H1 (cell line): Measurements from ENCODE around the gene TBC1D10A. TPM values are rescaled to one million over a fixed set of nuclear protein-coding genes. Genes with fewer than 3 reads are reported as not detected.

Experiments used
- CTCF ChIA-PET: fragments of 300-600 bp; sonication (Branson Sonifier 250); formaldehyde crosslinking; loops from one replicate; lab custom pipeline; 2021; ENCODE audit not compliant: partially characterized antibody; lab: Charles Lee
- POLR2A ChIA-PET: fragments of 300-600 bp; sonication (Branson Sonifier 250); formaldehyde crosslinking; loops from one replicate; lab custom pipeline; 2021; ENCODE audit warnings: inconsistent platforms; ENCODE audit not compliant: partially characterized antibody; lab: Charles Lee
- DNase-seq, 2 experiments: peaks; one replicate each; pipeline versions ENCODE4 v3.0.0 to v3.0.0-alpha.2; 2010 to 2022; ENCODE audit warnings: low spot score in 2 of 2, low read depth in 1 of 2, mixed read lengths in 1 of 2
- FAIRE-seq: peaks from 2 replicates; lab custom pipeline; 2011; peaks lifted over from hg19 to GRCh38; lab: Jason Lieb, UNC
- H2AFZ ChIP-seq: 2 replicates; pipeline ENCODE4 v1.8.1; 2012; ENCODE audit warnings: low read length, inconsistent platforms
- H2AK5ac ChIP-seq: 2 replicates; pipeline ENCODE4 v1.6.1; 2013; ENCODE audit warnings: low read depth, low read length
- H2BK120ac ChIP-seq: replicated peaks from 2 replicates; pipeline ENCODE3; 2013; ENCODE audit warnings: low read depth, low read length, inconsistent platforms
- H2BK12ac ChIP-seq: 2 replicates; pipeline ENCODE4 v1.6.1; 2013; ENCODE audit warnings: low read depth, low read length
- H2BK15ac ChIP-seq: 2 replicates; pipeline ENCODE4 v1.6.1; 2013; ENCODE audit warnings: low read length
- H2BK20ac ChIP-seq: 2 replicates; pipeline ENCODE4 v1.6.1; 2013; ENCODE audit warnings: low read length
- H2BK5ac ChIP-seq: 2 replicates; pipeline ENCODE4 v1.6.1; 2013; ENCODE audit warnings: low read depth, low read length
- H3K14ac ChIP-seq: 2 replicates; pipeline ENCODE4 v1.6.1; 2013; ENCODE audit warnings: inconsistent platforms; ENCODE audit not compliant: insufficient read length
- H3K18ac ChIP-seq: 2 replicates; pipeline ENCODE4 v1.6.1; 2013; ENCODE audit warnings: low read length; ENCODE audit errors: extremely low read depth
- H3K23ac ChIP-seq: 2 replicates; pipeline ENCODE4 v1.6.1; 2013; ENCODE audit warnings: inconsistent platforms; ENCODE audit not compliant: insufficient read length
- H3K23me2 ChIP-seq: 2 replicates; pipeline ENCODE4 v1.6.1; 2013; ENCODE audit warnings: low read depth, low read length
- H3K27ac ChIP-seq: 2 replicates; pipeline ENCODE4 v1.6.1; 2011; ENCODE audit warnings: low read depth, low read length, inconsistent platforms
- H3K27me3 ChIP-seq, 4 experiments: replicated peaks in 1 of 4; 1 replicate in 1 of 4; 2 replicates in 3 of 4; pipeline versions ENCODE4 v1.6.1 to v1.8.1; 2011 to 2013; ENCODE audit warnings: low read length in 3 of 4, mild to moderate bottlenecking in 3 of 4, inconsistent platforms in 2 of 4, mixed read lengths in 2 of 4, moderate library complexity in 1 of 4; ENCODE audit not compliant: control insufficient read depth in 3 of 4, insufficient read depth in 3 of 4; ENCODE audit errors: extremely low read depth in 1 of 4
- H3K36me3 ChIP-seq, 4 experiments: 2 replicates each; pipeline versions ENCODE4 v1.6.1 to v1.8.1; 2011 to 2013; ENCODE audit warnings: mild to moderate bottlenecking in 4 of 4, low read length in 3 of 4, moderate library complexity in 2 of 4, control low read depth in 1 of 4, inconsistent platforms in 1 of 4; ENCODE audit not compliant: insufficient read depth in 4 of 4, control insufficient read depth in 2 of 4
- H3K4ac ChIP-seq: replicated peaks from 2 replicates; pipeline ENCODE3; 2013; ENCODE audit warnings: low read length, low read depth, mixed read lengths, inconsistent platforms; ENCODE audit not compliant: insufficient read length
- H3K4me1 ChIP-seq, 4 experiments: replicated peaks in 1 of 4; 1 replicate in 1 of 4; 2 replicates in 3 of 4; pipeline versions ENCODE4 v1.6.1 to v1.8.1; 2011 to 2013; ENCODE audit warnings: low read length in 3 of 4, inconsistent platforms in 2 of 4, mixed read lengths in 1 of 4; ENCODE audit not compliant: insufficient read depth in 4 of 4, control insufficient read depth in 3 of 4
- H3K4me2 ChIP-seq, 2 experiments: 2 replicates each; pipeline versions ENCODE4 v1.6.1 to v1.8.1; 2011 to 2013; ENCODE audit warnings: low read depth in 2 of 2, low read length in 2 of 2, control low read depth in 1 of 2, inconsistent platforms in 1 of 2, mild to moderate bottlenecking in 1 of 2; ENCODE audit not compliant: insufficient read depth in 1 of 2
- H3K4me3 ChIP-seq, 4 experiments: fragments of 200-600, 300-600 bp in 1 of 4; sonication (generic), shearing (Covaris generic), sonication (Bioruptor Twin) in 1 of 4; 2 replicates each; pipeline versions ENCODE4 v1.5.1 to v1.8.1; 2011 to 2016; ENCODE audit warnings: low read length in 4 of 4, low read depth in 3 of 4, control low read depth in 2 of 4, inconsistent platforms in 2 of 4, mild to moderate bottlenecking in 2 of 4, mixed read lengths in 1 of 4, moderate library complexity in 1 of 4; ENCODE audit not compliant: insufficient read depth in 2 of 4; ENCODE audit errors: extremely low read depth in 1 of 4
- H3K56ac ChIP-seq: replicated peaks from 2 replicates; pipeline ENCODE3; 2013; ENCODE audit warnings: low read depth, mild to moderate bottlenecking, mixed read lengths, low read length, inconsistent platforms; ENCODE audit not compliant: insufficient read length
- H3K79me1 ChIP-seq: 2 replicates; pipeline ENCODE4 v1.6.1; 2013; ENCODE audit warnings: low read depth, low read length, control low read depth
- H3K79me2 ChIP-seq, 2 experiments: 2 replicates each; pipeline versions ENCODE4 v1.6.1 to v1.8.1; 2012 to 2013; ENCODE audit warnings: low read length in 2 of 2, mild to moderate bottlenecking in 2 of 2, inconsistent platforms in 1 of 2; ENCODE audit not compliant: insufficient read depth in 2 of 2, control insufficient read depth in 1 of 2
- H3K9ac ChIP-seq, 4 experiments: replicated peaks in 1 of 4; 1 replicate in 1 of 4; 2 replicates in 3 of 4; pipeline versions ENCODE4 v1.6.1 to v1.8.1; 2011 to 2013; ENCODE audit warnings: low read depth in 3 of 4, low read length in 3 of 4, control low read depth in 2 of 4, mild to moderate bottlenecking in 2 of 4, moderate library complexity in 2 of 4, inconsistent platforms in 1 of 4; ENCODE audit errors: extremely low read depth in 1 of 4
- H3K9me3 ChIP-seq, 2 experiments: 2 replicates each; pipeline versions ENCODE4 v1.6.1 to v1.8.1; 2012 to 2013; ENCODE audit warnings: mild to moderate bottlenecking in 2 of 2, moderate library complexity in 2 of 2, control low read depth in 1 of 2, inconsistent platforms in 1 of 2, low read depth in 1 of 2, low read length in 1 of 2, mixed read lengths in 1 of 2; ENCODE audit not compliant: insufficient read depth in 2 of 2
- H4K20me1 ChIP-seq, 2 experiments: replicated peaks in 1 of 2; 2 replicates each; pipeline versions ENCODE3 to v1.8.1; 2011 to 2013; ENCODE audit warnings: inconsistent platforms in 2 of 2, low read length in 2 of 2, mild to moderate bottlenecking in 1 of 2; ENCODE audit not compliant: insufficient read depth in 2 of 2, control insufficient read depth in 1 of 2
- H4K5ac ChIP-seq: 2 replicates; pipeline ENCODE4 v1.6.1; 2013; ENCODE audit warnings: low read length, low read depth, mixed read lengths, inconsistent platforms; ENCODE audit not compliant: insufficient read length
- H4K8ac ChIP-seq: 2 replicates; pipeline ENCODE4 v1.8.0; 2013; ENCODE audit warnings: mild to moderate bottlenecking, moderate library complexity, low read length, inconsistent platforms; ENCODE audit not compliant: insufficient read depth; ENCODE audit errors: extremely low read depth
- H4K91ac ChIP-seq: replicated peaks from 2 replicates; pipeline ENCODE3; 2013; ENCODE audit warnings: low read length, mixed read lengths, inconsistent platforms; ENCODE audit not compliant: insufficient read length
- CBX8 ChIP-seq: fragments of 300-800, 300-1000 bp; sonication (generic); IDR thresholded peaks from 2 replicates; pipeline ENCODE4 v1.7.1; 2016; ENCODE audit warnings: low read depth, low read length, borderline replicate concordance
- CEBPB ChIP-seq: IDR thresholded peaks from 2 replicates; pipeline ENCODE4 v1.6.1; 2012; ENCODE audit warnings: low read depth, low read length
- CTBP2 ChIP-seq: IDR thresholded peaks from 2 replicates; pipeline ENCODE4 v1.7.0; 2011; ENCODE audit warnings: borderline replicate concordance, mild to moderate bottlenecking, moderate library complexity, mixed read lengths, low read length; ENCODE audit not compliant: insufficient read depth, insufficient read length
- GABPA ChIP-seq: IDR thresholded peaks from 2 replicates; pipeline ENCODE4 v1.6.1; 2011; ENCODE audit warnings: mild to moderate bottlenecking, low read length, moderate library complexity, borderline replicate concordance; ENCODE audit not compliant: insufficient read depth
- JUN ChIP-seq: IDR thresholded peaks from 2 replicates; pipeline ENCODE4 v1.6.1; 2011; ENCODE audit warnings: low read depth, mild to moderate bottlenecking, improper control_type of control experiment, low read length
- KDM4A ChIP-seq: IDR thresholded peaks from one replicate; pipeline ENCODE4 v1.7.1; 2012; ENCODE audit warnings: low read depth, mild to moderate bottlenecking, moderate library complexity, low read length, inconsistent platforms; ENCODE audit not compliant: severe bottlenecking
- KDM5A ChIP-seq: fragments of 200-600 bp; IDR thresholded peaks from 2 replicates; pipeline ENCODE4 v1.7.1; 2012; ENCODE audit warnings: mild to moderate bottlenecking, low read length, inconsistent platforms, mixed read lengths
- MAFK ChIP-seq: IDR thresholded peaks from 2 replicates; pipeline ENCODE4 v1.6.1; 2012; ENCODE audit warnings: low read depth, mild to moderate bottlenecking, improper control_type of control experiment, low read length
- RAD21 ChIP-seq, 2 experiments: IDR thresholded peaks in 1 of 2; conservative IDR thresholded peaks in 1 of 2; 2 replicates each; pipeline ENCODE4 v1.6.1; 2011; ENCODE audit warnings: low read depth in 2 of 2, low read length in 2 of 2, improper control_type of control experiment in 1 of 2, inconsistent platforms in 1 of 2, mild to moderate bottlenecking in 1 of 2, moderate library complexity in 1 of 2
- RXRA ChIP-seq: IDR thresholded peaks from 2 replicates; pipeline ENCODE4 v1.6.1; 2011; ENCODE audit warnings: low read depth, mild to moderate bottlenecking, low read length, moderate library complexity; ENCODE audit not compliant: insufficient read depth
- SIN3A ChIP-seq, 2 experiments: IDR thresholded peaks in 1 of 2; conservative IDR thresholded peaks in 1 of 2; 2 replicates each; pipeline ENCODE4 v1.6.1; 2011 to 2012; ENCODE audit warnings: low read length in 2 of 2, improper control_type of control experiment in 1 of 2, low read depth in 1 of 2, mild to moderate bottlenecking in 1 of 2
- SP4 ChIP-seq: IDR thresholded peaks from 2 replicates; pipeline ENCODE4 v1.6.1; 2012; ENCODE audit warnings: low read length, inconsistent platforms
- SRF ChIP-seq: IDR thresholded peaks from 2 replicates; pipeline ENCODE4 v1.6.1; 2011; ENCODE audit warnings: mild to moderate bottlenecking, low read depth, low read length, moderate library complexity
- ZNF274 ChIP-seq: IDR thresholded peaks from 2 replicates; pipeline ENCODE4 v1.7.0; 2012; ENCODE audit warnings: low read length, borderline replicate concordance; ENCODE audit errors: extremely low read depth
- WGBS, 2 experiments: shearing (Covaris generic) in 1 of 2; methylation state at CpG; one replicate each; pipeline versions ENCODE4 v1.1.6 to v1.1.7; 2013 to 2015; ENCODE audit warnings: low lambda C conversion rate in 2 of 2, mixed read lengths in 2 of 2, inconsistent platforms in 1 of 2, low coverage in 1 of 2, missing lambda C conversion rate in 1 of 2; ENCODE audit not compliant: insufficient replicate concordance in 2 of 2, insufficient coverage in 1 of 2, insufficient read length in 1 of 2; ENCODE audit errors: extremely low coverage in 1 of 2, missing lambda C conversion rate in 1 of 2; 5-methylcytosine and 5-hydroxymethylcytosine counted together
- polyA plus RNA-seq, 7 experiments: library from polyadenylated mRNA; depleted of rRNA in 3 of 7; stranded (reverse) in 5 of 7; unstranded in 2 of 7; fragments of >200 nt in 5 of 7; fragments of 200-250 nt in 2 of 7; gene quantifications; 1 replicate in 5 of 7; 2 replicates in 1 of 7; 4 replicates in 1 of 7; pipeline versions ENCODE4 v1.2.1 to v1.2.3, GENCODE V29; 2011 to 2013; ENCODE audit warnings: missing spikeins in 2 of 7, mixed read lengths in 2 of 7
- total RNA-seq: library from RNA; stranded (reverse); fragmentation: NEBNext Ultra II Directional; extraction: Animal tissue kit (Norgen Biotek cat#: 25700); gene quantifications from 2 replicates; pipeline ENCODE4 v1.2.1, GENCODE V29; 2021

Gene TBC1D10A
- total and polyA plus RNA-seq, 2 of the 8 experiments (the other 6 are each of a cell fraction or from before 2014, with no cell fraction given) = 5.4 to 7.0 TPM

DNA sequence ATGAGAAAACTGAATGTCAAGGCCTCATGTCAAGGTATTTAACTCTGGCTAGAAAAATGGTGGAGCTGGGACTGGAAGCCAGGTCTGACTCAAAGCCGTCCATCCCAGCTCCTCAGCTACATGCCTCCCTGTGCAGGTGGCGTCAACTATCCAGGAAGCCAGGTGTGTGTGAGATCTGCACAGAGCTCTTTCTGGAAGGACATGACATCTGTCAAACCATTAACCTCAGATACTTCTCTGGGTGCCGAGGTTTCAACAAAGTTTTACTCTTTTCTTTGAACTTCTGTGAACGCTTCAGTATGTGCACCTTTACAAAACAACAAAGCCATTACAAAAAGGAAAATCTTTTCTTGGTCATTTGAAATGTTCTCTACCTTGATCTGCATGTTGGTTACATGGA lies 30.4 kb downstream of the TBC1D10A start:
- WGBS, 2 experiments = 85% methylated on average over 4 of the region's 4 CpGs; no CpG with 5 or more reads in 1 of the 2 experiments
- no peak for FAIRE-seq
- no peaks in the 10 kb centered on the region for H4K20me1 ChIP-seq

More for the DNA sequence above, 30.4 kb downstream of the TBC1D10A start:
- TF ChIP-seq RXRA (no peak), SIN3A (conservative IDR thresholded peaks at IDR 0.05 in 1 of 2, IDR thresholded peaks at IDR 0.05 in 1 of 2; ENCODE audit: low read depth in 1 of 2, low read length in 2 of 2) (no peak), KDM5A (no peak), CEBPB (no peak), ZNF274 (no peak), RAD21 (IDR thresholded peaks at IDR 0.05 in 1 of 2, conservative IDR thresholded peaks at IDR 0.05 in 1 of 2; ENCODE audit: low read depth in 2 of 2, low read length in 2 of 2) (no peak), SRF (no peak), JUN (no peak), GABPA (no peak), MAFK (no peak), SP4 (no peak), KDM4A (no peak), CBX8 (no peak), CTBP2 (no peak)
- Histone ChIP-seq H4K91ac (no peak overlapping the region), H3K23me2 (no peaks in the 10 kb centered on the region), H3K79me1 (no peaks in the 10 kb centered on the region), H3K79me2 (no peaks in the 10 kb centered on the region), H2BK12ac (no peak overlapping the region), H2BK120ac (no peak overlapping the region), H3K4me3 (no peak overlapping the region), H3K4ac (no peak overlapping the region), H4K8ac (no peak overlapping the region), H2AK5ac (no peak overlapping the region), H3K27me3 (no peaks in the 10 kb centered on the region), H3K18ac (no peak overlapping the region), H3K56ac (no peak overlapping the region), H2BK20ac (no peak overlapping the region), H4K5ac (no peak overlapping the region), H2AFZ (no peak overlapping the region), H3K27ac (no peak overlapping the region), H3K9ac (no peak overlapping the region), H3K4me1 (no peaks in the 10 kb centered on the region; a peak in 1 of 7 replicates), H3K23ac (no peak overlapping the region), H3K9me3 (no peaks in the 10 kb centered on the region), H2BK5ac (no peak overlapping the region), H2BK15ac (no peak overlapping the region), H3K4me2 (no peak overlapping the region), H3K36me3 (no peaks in the 10 kb centered on the region), H3K14ac (no peak overlapping the region)
- POLR2A ChIA-PET = interaction anchor here (1.3 kb wide), 1 partner anchor 60 kb away, joined by 3 read pairs; the partner anchor contains the start of gene SF3A1
- CTCF ChIA-PET = interaction anchor here (0.8 to 5.7 kb wide), 6 partner anchors 8 to 112 kb away, joined by 3 to 31 read pairs (median 4); partner anchors contain the start of genes CASTOR1 and TBC1D10A
- DNase-seq = no peak
